GM12878 (cell line): ENCODE measurements around the gene TRPM6. TPM values are rescaled to one million over a fixed set of nuclear protein-coding genes. Genes with fewer than 3 reads are reported as not detected.
"Not testable (repeated sequence)": the region's sequence is repeated elsewhere in the genome, so short reads cannot be mapped to it uniquely, and the experiment has no call there.

Experiments used
- ATAC-seq: fragments of 200-7000 bp; cut with Tn5 transposase; 3 replicates; pipeline ENCODE4 v1.9.1; 2020; ENCODE audit warnings: mild to moderate bottlenecking, moderate library complexity
- BruUV-seq: library from RNA; stranded (reverse); fragments of 400-500 nt; replicated peaks from 2 replicates; lab custom pipeline; 2021; lab: Mats Ljungman, UMichigan
- CTCF ChIA-PET: fragments of 300-600 bp; sonication (Branson Sonifier 250); formaldehyde crosslinking; extraction: SDS; loops from one replicate; lab custom pipeline; 2021; ENCODE audit warnings: inconsistent platforms; lab: Yijun Ruan, JAX
- POLR2A ChIA-PET: fragments of 350-600 bp; formaldehyde crosslinking; extraction: SDS; loops from one replicate; lab custom pipeline; 2021; ENCODE audit warnings: inconsistent platforms; lab: Charles Lee
- RAD21 ChIA-PET: fragments of 300-600 bp; sonication (Branson Sonifier 250); formaldehyde crosslinking; loops from one replicate; lab custom pipeline; 2023; ENCODE audit warnings: antibody characterized with exemption; ENCODE audit not compliant: unreplicated experiment; lab: Charles Lee
- SMC1A ChIA-PET: fragments of 300-600 bp; sonication (Branson Sonifier 250); formaldehyde crosslinking; loops from one replicate; lab custom pipeline; 2023; ENCODE audit not compliant: unreplicated experiment, uncharacterized antibody; lab: Charles Lee
- DNase-seq: peaks from one replicate; pipeline ENCODE4 v3.0.0-alpha.2; 2011; ENCODE audit warnings: low read depth, low spot score
- FAIRE-seq: peaks from 3 replicates; lab custom pipeline; 2011; peaks lifted over from hg19 to GRCh38; lab: Jason Lieb, UNC
- H2AFZ ChIP-seq: 2 replicates; pipeline ENCODE4 v1.6.0; 2011; ENCODE audit warnings: low read depth, low read length, control low read depth; ENCODE audit not compliant: control insufficient read depth
- H3K27ac ChIP-seq: 2 replicates; pipeline ENCODE4 v1.5.1; 2011; ENCODE audit warnings: control low read depth; ENCODE audit not compliant: control insufficient read depth, insufficient read depth
- H3K27me3 ChIP-seq, 2 experiments: replicated peaks in 1 of 2; 2 replicates each; pipeline versions ENCODE4 v1.6.0 to v1.6.1; 2011; ENCODE audit warnings: low read length in 1 of 2; ENCODE audit not compliant: control insufficient read depth in 2 of 2, insufficient read depth in 2 of 2
- H3K36me3 ChIP-seq, 2 experiments: 2 replicates each; pipeline ENCODE4 v1.5.1; 2011; ENCODE audit warnings: low read length in 1 of 2; ENCODE audit not compliant: control insufficient read depth in 2 of 2, insufficient read depth in 2 of 2
- H3K4me1 ChIP-seq: 2 replicates; pipeline ENCODE4 v1.6.1; 2011; ENCODE audit warnings: mild to moderate bottlenecking, low read length, moderate library complexity, mixed read lengths; ENCODE audit not compliant: control insufficient read depth, insufficient read depth
- H3K4me2 ChIP-seq: 2 replicates; pipeline ENCODE4 v1.6.0; 2011; ENCODE audit warnings: control low read depth; ENCODE audit not compliant: control insufficient read depth, insufficient read depth
- H3K4me3 ChIP-seq: fragments of 200-600 bp; sonication (generic); 2 replicates; pipeline ENCODE4 v1.5.1; 2016
- H3K79me2 ChIP-seq: 2 replicates; pipeline ENCODE4 v1.6.0; 2011; ENCODE audit warnings: low read length; ENCODE audit not compliant: control insufficient read depth, insufficient read depth
- H3K9ac ChIP-seq: 2 replicates; pipeline ENCODE4 v1.8.0; 2011; ENCODE audit warnings: low read length, control low read depth, mixed read lengths; ENCODE audit not compliant: control insufficient read depth, insufficient read depth
- H3K9me3 ChIP-seq: replicated peaks from 3 replicates; pipeline ENCODE4 v1.5.1; 2011; ENCODE audit warnings: mild to moderate bottlenecking, low read length; ENCODE audit not compliant: control insufficient read depth, insufficient read depth
- H4K20me1 ChIP-seq: 2 replicates; pipeline ENCODE4 v1.6.0; 2011; ENCODE audit not compliant: control insufficient read depth, insufficient read depth
- BMI1 ChIP-seq: fragments of 450-650 bp; IDR thresholded peaks from 2 replicates; pipeline ENCODE4 v1.6.1; 2016; ENCODE audit warnings: mild to moderate bottlenecking, moderate library complexity, borderline replicate concordance
- HDAC2 ChIP-seq: fragments of 200-600 bp; sonication (generic); IDR thresholded peaks from 2 replicates; pipeline ENCODE4 v1.6.1; 2017
- PML ChIP-seq: IDR thresholded peaks from 2 replicates; pipeline ENCODE4 v1.6.1; 2012; ENCODE audit warnings: low read length, inconsistent platforms
- RCOR1 ChIP-seq: conservative IDR thresholded peaks from 2 replicates; pipeline ENCODE4 v1.6.1; 2012; ENCODE audit warnings: low read depth, low read length, improper control_type of control experiment
- SIN3A ChIP-seq: IDR thresholded peaks from 2 replicates; pipeline ENCODE4 v1.6.1; 2012; ENCODE audit warnings: low read depth, low read length, improper control_type of control experiment
- SRF ChIP-seq, 2 experiments: IDR thresholded peaks; 2 replicates each; pipeline ENCODE4 v1.6.1; 2011; ENCODE audit warnings: low read depth in 2 of 2, low read length in 2 of 2, mild to moderate bottlenecking in 1 of 2, moderate library complexity in 1 of 2
- TCF3 ChIP-seq: IDR thresholded peaks from 2 replicates; pipeline ENCODE4 v1.6.1; 2012; ENCODE audit warnings: low read depth, mild to moderate bottlenecking, low read length, borderline replicate concordance; ENCODE audit not compliant: insufficient read depth
- TCF7 ChIP-seq: IDR thresholded peaks from 2 replicates; pipeline ENCODE4 v1.6.1; 2014; ENCODE audit warnings: antibody characterized with exemption, borderline replicate concordance
- WGBS: methylation state at CpG from one replicate; pipeline ENCODE4 v1.1.6; 2016; ENCODE audit warnings: low lambda C conversion rate; ENCODE audit not compliant: insufficient replicate concordance, insufficient coverage; ENCODE audit errors: missing lambda C conversion rate; 5-methylcytosine and 5-hydroxymethylcytosine counted together
- in situ Hi-C: fragments of 300-500 bp; cut with MboI; formaldehyde crosslinking; loops from 9 replicates; pipeline ENCODE4 v1.14.3; 2018; ENCODE audit warnings: mixed read lengths
- intact Hi-C: fragments of 100-400 bp; cut with micrococcal nuclease; formaldehyde crosslinking; loops from one replicate; pipeline ENCODE4 v1.14.2; 2022; ENCODE audit not compliant: unreplicated experiment
- polyA plus RNA-seq, 11 experiments: library from polyadenylated mRNA; depleted of rRNA in 4 of 11; unstranded in 6 of 11; stranded (reverse) in 5 of 11; fragments of >200 nt; fragmentation: Nextera tagmentation in 4 of 11; fragmentation: Illumina TruSeq in 1 of 11; extraction: Ambion mirVana in 4 of 11; extraction: Trizol in 1 of 11; gene quantifications; 1 replicate in 1 of 11; 2 replicates in 10 of 11; pipeline versions ENCODE4 v1.2.1 to v1.2.3, GENCODE V29; 2011 to 2016; ENCODE audit warnings: inconsistent platforms in 2 of 11, missing spikeins in 2 of 11, low read depth in 1 of 11
- total RNA-seq, 4 experiments: library from RNA; depleted of rRNA in 3 of 4; stranded (reverse); fragments of >200 nt in 3 of 4; fragmentation: Illumina TruSeq in 1 of 4; extraction: Trizol in 1 of 4; gene quantifications; 2 replicates each; pipeline versions ENCODE4 v1.2.1 to v1.2.3, GENCODE V29; 2013 to 2021
- TF ChIP-seq, protein P1 (sequence below): fragments of 450-650 bp; IDR thresholded peaks from 2 replicates; pipeline ENCODE4 v1.6.1; 2018; ENCODE audit warnings: borderline replicate concordance, mild to moderate bottlenecking; ENCODE audit not compliant: partially characterized antibody

The TRPM6 gene
- total and polyA plus RNA-seq, 10 of the 15 experiments (the other 5 are each of a cell fraction or from before 2014, with no cell fraction given) = under 0.01 to 0.34 (median 0.05) TPM; not detected in 1

DNA sequence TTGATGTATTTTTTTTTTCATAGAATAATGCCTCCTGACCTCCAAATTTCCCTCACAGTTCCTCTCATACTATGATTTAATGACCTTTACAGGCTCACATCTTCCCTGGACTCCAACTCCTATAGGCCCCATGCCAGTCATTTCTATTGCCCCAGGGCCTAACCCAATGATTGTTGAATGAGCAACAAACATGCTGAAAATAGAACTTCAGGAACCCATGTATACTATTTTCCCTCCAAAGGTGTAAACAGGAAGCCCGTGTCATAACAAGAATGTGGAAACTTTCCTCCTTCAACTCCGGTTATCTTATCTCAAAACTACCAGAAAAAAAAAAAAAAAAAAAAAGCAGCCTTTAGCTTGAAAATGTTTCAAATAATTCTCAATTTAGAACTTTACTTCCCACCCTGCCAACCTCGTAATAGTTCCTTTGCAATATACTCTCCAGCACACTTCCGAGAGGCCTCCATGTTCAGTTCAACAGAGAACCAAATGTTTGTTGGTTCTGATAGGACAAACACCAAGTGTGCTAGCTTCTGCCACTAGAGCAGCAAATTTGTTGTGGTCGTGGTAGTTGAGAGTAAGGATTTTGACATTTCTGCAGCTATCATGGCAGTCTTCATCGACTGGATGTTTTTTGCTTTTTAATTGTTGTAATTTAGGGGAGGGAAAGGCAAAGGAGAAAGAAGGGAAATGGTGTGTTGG, 25.8 kb downstream of the TRPM6 start (continued):
- TF ChIP-seq TCF3 (no peak), TCF7 (no peak)
- TF ChIP-seq, protein P1, sequence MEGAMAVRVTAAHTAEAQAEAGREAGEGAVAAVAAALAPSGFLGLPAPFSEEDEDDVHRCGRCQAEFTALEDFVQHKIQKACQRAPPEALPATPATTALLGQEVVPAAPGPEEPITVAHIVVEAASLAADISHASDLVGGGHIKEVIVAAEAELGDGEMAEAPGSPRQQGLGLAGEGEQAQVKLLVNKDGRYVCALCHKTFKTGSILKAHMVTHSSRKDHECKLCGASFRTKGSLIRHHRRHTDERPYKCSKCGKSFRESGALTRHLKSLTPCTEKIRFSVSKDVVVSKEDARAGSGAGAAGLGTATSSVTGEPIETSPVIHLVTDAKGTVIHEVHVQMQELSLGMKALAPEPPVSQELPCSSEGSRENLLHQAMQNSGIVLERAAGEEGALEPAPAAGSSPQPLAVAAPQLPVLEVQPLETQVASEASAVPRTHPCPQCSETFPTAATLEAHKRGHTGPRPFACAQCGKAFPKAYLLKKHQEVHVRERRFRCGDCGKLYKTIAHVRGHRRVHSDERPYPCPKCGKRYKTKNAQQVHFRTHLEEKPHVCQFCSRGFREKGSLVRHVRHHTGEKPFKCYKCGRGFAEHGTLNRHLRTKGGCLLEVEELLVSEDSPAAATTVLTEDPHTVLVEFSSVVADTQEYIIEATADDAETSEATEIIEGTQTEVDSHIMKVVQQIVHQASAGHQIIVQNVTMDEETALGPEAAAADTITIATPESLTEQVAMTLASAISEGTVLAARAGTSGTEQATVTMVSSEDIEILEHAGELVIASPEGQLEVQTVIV = no peak
- TF ChIP-seq, all 136 proteins: peak for 0

DNA sequence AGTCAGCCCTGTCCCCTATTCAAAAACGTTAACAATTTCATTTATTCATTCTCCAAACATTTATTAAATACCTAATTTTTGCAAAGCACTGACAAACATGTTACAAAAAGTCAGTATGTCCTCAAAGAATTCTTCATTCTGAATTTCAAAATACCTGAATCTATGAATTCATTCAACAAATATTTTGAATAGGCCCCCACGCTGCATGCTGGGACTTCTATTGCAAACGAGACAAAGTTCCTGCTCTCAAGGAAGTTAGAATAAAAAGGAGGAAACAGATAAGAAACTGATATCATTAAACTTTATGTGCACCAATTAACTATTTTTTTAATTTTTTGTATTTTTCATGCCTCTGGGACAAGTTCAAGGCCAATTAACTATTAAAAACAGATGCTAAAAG, 26.6 kb downstream of the TRPM6 start:
- 13% methylated on average over 3 of the region's 3 CpGs for WGBS

DNA sequence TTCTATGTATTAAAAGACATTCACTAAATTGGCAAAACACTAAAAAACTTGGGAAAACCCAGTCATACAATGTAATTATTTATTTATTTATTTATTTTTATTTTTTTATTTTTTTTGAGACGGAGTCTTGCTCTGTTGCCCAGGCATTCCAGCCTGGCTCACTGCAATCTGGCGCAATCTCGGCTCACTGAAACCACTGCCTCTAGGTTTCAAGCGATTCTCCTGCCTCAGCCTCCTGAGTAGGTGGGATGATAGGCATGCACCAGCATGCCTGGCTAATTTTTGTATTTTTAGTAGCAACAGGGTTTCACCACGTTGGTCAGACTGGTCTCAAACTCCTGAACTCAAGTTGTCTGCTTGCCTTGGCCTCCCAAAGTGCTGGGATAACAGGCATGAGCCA, 27.5 kb downstream of the TRPM6 start:
- CTCF ChIA-PET = interaction anchor here (1.1 kb wide), 1 partner anchor 86 kb away, joined by 4 read pairs; no protein-coding TSS in a partner anchor

More for the DNA sequence above, 26.6 kb downstream of the TRPM6 start:
- Histone ChIP-seq H3K4me2 (no peak overlapping the region), H4K20me1 (no peaks in the 10 kb centered on the region), H3K9me3 (no peaks in the 10 kb centered on the region), H2AFZ (no peak overlapping the region), H3K4me1 (peaks cover 4% of the 10 kb centered on the region; the same call in 1 of the 2 replicates), H3K27me3 (no peaks in the 10 kb centered on the region), H3K9ac (no peak overlapping the region), H3K4me3 (no peak overlapping the region), H3K27ac (no peak overlapping the region), H3K79me2 (no peaks in the 10 kb centered on the region), H3K36me3 (no peaks in the 10 kb centered on the region)
- ChIA-PET CTCF (no interaction called here), SMC1A (interaction anchor here (0.6 to 1.1 kb wide), 2 partner anchors 17 to 1036 kb away, joined by 3 read pairs; no protein-coding TSS in a partner anchor), RAD21 (interaction anchor here (0.8 kb wide), 1 partner anchor 239 kb away, joined by 3 read pairs; no protein-coding TSS in a partner anchor), POLR2A (no interaction called here)
- intact Hi-C loops (no loop called here), in situ Hi-C loops (no loop called here)
- no peak for ATAC-seq
- TF ChIP-seq PML (no peak), RCOR1 (no peak), SIN3A (no peak), HDAC2 (no peak), SRF (IDR thresholded peaks at IDR 0.05; ENCODE audit: low read depth in 2 of 2, low read length in 2 of 2) (no peak), BMI1 (no peak)
- no peak for FAIRE-seq
- no TSS peak for BruUV-seq
- no peak for DNase-seq

More for the DNA sequence above, 27.5 kb downstream of the TRPM6 start:
- SMC1A ChIA-PET, H3K27me3 ChIP-seq, H3K79me2 ChIP-seq, FAIRE-seq, POLR2A ChIA-PET, H3K4me3 ChIP-seq, H3K9me3 ChIP-seq, H3K36me3 ChIP-seq, ATAC-seq, H4K20me1 ChIP-seq, H3K9ac ChIP-seq, H3K4me2 ChIP-seq, intact Hi-C loops, H2AFZ ChIP-seq, RAD21 ChIA-PET, in situ Hi-C loops, H3K27ac ChIP-seq, H3K4me1 ChIP-seq, BruUV-seq, DNase-seq: not testable (repeated sequence)
- 66% methylated on average over 5 of the region's 5 CpGs for WGBS
